GM06990 (cell line): ENCODE data around the gene MLXIP.

Experiments used
- DNase-seq: peaks from one replicate; pipeline ENCODE4 v3.0.0-alpha.2; 2011; ENCODE audit not compliant: insufficient read length; ENCODE audit errors: extremely low read depth
- H3K27me3 ChIP-seq: replicated peaks from 2 replicates; pipeline ENCODE4 v1.6.0; 2011; ENCODE audit warnings: low read length; ENCODE audit not compliant: control insufficient read depth, insufficient read depth
- H3K36me3 ChIP-seq: 2 replicates; pipeline ENCODE4 v1.5.1; 2011; ENCODE audit warnings: low read length; ENCODE audit not compliant: control insufficient read depth, insufficient read depth
- H3K4me3 ChIP-seq: replicated peaks from 2 replicates; pipeline ENCODE4 v1.5.1; 2011; ENCODE audit warnings: low read depth, mild to moderate bottlenecking, control low read depth, low read length
- CTCF ChIP-seq: IDR thresholded peaks from 2 replicates; pipeline ENCODE4 v1.5.1; 2011; ENCODE audit warnings: low read length, control low read depth, mild to moderate bottlenecking, inconsistent platforms; ENCODE audit not compliant: insufficient read depth, poor library complexity, severe bottlenecking

Gene MLXIP

GRCh38 chr12:122088179-122088810 is 9.7 kb downstream of the MLXIP start:
- H3K36me3 ChIP-seq = no peaks in the 10 kb centered on the region
- no peak for TF ChIP-seq CTCF
- H3K27me3 ChIP-seq = no peaks in the 10 kb centered on the region
- no peak for DNase-seq
- no peak overlapping the region for H3K4me3 ChIP-seq

- no peak for DNase-seq
- Histone ChIP-seq H3K36me3 (no peaks in the 10 kb centered on the region), H3K4me3 (no peak overlapping the region), H3K27me3 (no peaks in the 10 kb centered on the region)
- TF ChIP-seq CTCF = no peak
Measured at GRCh38 chr12:122089077-122089476, 10.5 kb downstream of the MLXIP start.

GRCh38 chr12:122090759-122091515 is 12.4 kb downstream of the MLXIP start:
- no peaks in the 10 kb centered on the region for H3K36me3 ChIP-seq
- H3K27me3 ChIP-seq = no peaks in the 10 kb centered on the region
- H3K4me3 ChIP-seq = no peak overlapping the region
- TF ChIP-seq CTCF = no peak
- DNase-seq = no peak

- TF ChIP-seq CTCF = no peak
- no peaks in the 10 kb centered on the region for H3K36me3 ChIP-seq
- no peaks in the 10 kb centered on the region for H3K27me3 ChIP-seq
- no peak for DNase-seq
- no peak overlapping the region for H3K4me3 ChIP-seq
Measured at GRCh38 chr12:122093098-122093883, 14.7 kb downstream of the MLXIP start.

- no peaks in the 10 kb centered on the region for H3K36me3 ChIP-seq
- no peaks in the 10 kb centered on the region for H3K27me3 ChIP-seq
- TF ChIP-seq CTCF = no peak
- no peak for DNase-seq
- H3K4me3 ChIP-seq = no peak overlapping the region
Measured at GRCh38 chr12:122094137-122094734, 15.7 kb downstream of the MLXIP start.
